WTC11 (cell line): ENCODE data around the gene PACSIN3. TPM values are rescaled to one million over a fixed set of nuclear protein-coding genes. Genes with fewer than 3 reads are reported as not detected.

Experiments used
- ATAC-seq: fragments of 200-7000 bp; cut with Tn5 transposase; 2 replicates; pipeline ENCODE4 v1.10.0; 2021; ENCODE audit warnings: mild to moderate bottlenecking, moderate library complexity
- CTCF ChIA-PET: fragments of 300-600 bp; sonication (Branson Sonifier 250); formaldehyde crosslinking; loops from one replicate; lab custom pipeline; 2021; ENCODE audit warnings: antibody characterized with exemption; lab: Charles Lee
- POLR2A ChIA-PET: fragments of 350-600 bp; sonication (Branson Sonifier 250); formaldehyde crosslinking; loops from one replicate; lab custom pipeline; 2021; ENCODE audit warnings: antibody characterized with exemption; lab: Charles Lee
- DNase-seq: peaks from one replicate; pipeline ENCODE4 v3.0.0; 2021; ENCODE audit warnings: low spot score
- H3K27ac Mint-ChIP-seq: 2 replicates; pipeline ENCODE4 v1.8.0; 2021; ENCODE audit warnings: mixed read lengths
- H3K27me3 Mint-ChIP-seq: 2 replicates; pipeline ENCODE4 v1.8.0; 2021; ENCODE audit warnings: low read depth, mild to moderate bottlenecking, moderate library complexity, mixed read lengths
- H3K36me3 Mint-ChIP-seq: 2 replicates; pipeline ENCODE4 v1.8.0; 2021; ENCODE audit warnings: mixed read lengths
- H3K4me1 Mint-ChIP-seq: 2 replicates; pipeline ENCODE4 v1.8.0; 2022; ENCODE audit warnings: mixed read lengths
- H3K4me3 Mint-ChIP-seq: 2 replicates; pipeline ENCODE4 v1.8.0; 2021; ENCODE audit warnings: mild to moderate bottlenecking, moderate library complexity, mixed read lengths
- H3K9me3 Mint-ChIP-seq: 2 replicates; pipeline ENCODE4 v1.8.0; 2021; ENCODE audit warnings: mixed read lengths
- IRF2 ChIP-seq: sonication (generic); formaldehyde crosslinking; IDR thresholded peaks from 2 replicates; pipeline ENCODE4 v1.8.0; 2022; ENCODE audit warnings: low read depth, missing genetic modification reagents, borderline replicate concordance
- MYBL2 ChIP-seq: sonication (generic); formaldehyde crosslinking; IDR thresholded peaks from 2 replicates; pipeline ENCODE4 v1.8.1; 2023; ENCODE audit warnings: mild to moderate bottlenecking, moderate library complexity, missing genetic modification reagents
- PRDM15 ChIP-seq: sonication (generic); formaldehyde crosslinking; IDR thresholded peaks from 2 replicates; pipeline ENCODE4 v1.8.0; 2022; ENCODE audit warnings: missing genetic modification reagents
- SMAD4 ChIP-seq: sonication (generic); formaldehyde crosslinking; IDR thresholded peaks from 2 replicates; pipeline ENCODE4 v1.8.0; 2022; ENCODE audit warnings: mild to moderate bottlenecking, missing genetic modification reagents
- SP1 ChIP-seq: sonication (generic); formaldehyde crosslinking; conservative IDR thresholded peaks from 2 replicates; pipeline ENCODE4 v1.8.1; 2022; ENCODE audit warnings: missing genetic modification reagents
- TEAD4 ChIP-seq: sonication (generic); formaldehyde crosslinking; IDR thresholded peaks from 2 replicates; pipeline ENCODE4 v1.8.0; 2022; ENCODE audit warnings: mild to moderate bottlenecking, missing genetic modification reagents
- USF1 ChIP-seq: sonication (generic); formaldehyde crosslinking; IDR thresholded peaks from 2 replicates; pipeline ENCODE4 v1.8.0; 2022; ENCODE audit warnings: mild to moderate bottlenecking, missing genetic modification reagents
- USF2 ChIP-seq: sonication (generic); formaldehyde crosslinking; IDR thresholded peaks from 2 replicates; pipeline ENCODE4 v1.8.1; 2023; ENCODE audit warnings: mild to moderate bottlenecking, missing genetic modification reagents, moderate library complexity
- ZBTB21 ChIP-seq: sonication (generic); formaldehyde crosslinking; IDR thresholded peaks from 2 replicates; pipeline ENCODE4 v1.8.1; 2023; ENCODE audit warnings: mild to moderate bottlenecking, missing genetic modification reagents, borderline replicate concordance
- total RNA-seq: library from RNA; stranded (reverse); gene quantifications from 3 replicates; pipeline ENCODE4 v1.2.3, GENCODE V29; 2021
- TF ChIP-seq, protein P1 (sequence below): sonication (generic); formaldehyde crosslinking; IDR thresholded peaks from 2 replicates; pipeline ENCODE4 v1.8.1; 2022; ENCODE audit warnings: low read depth, missing genetic modification reagents, borderline replicate concordance
- TF ChIP-seq, protein P2 (sequence below): fragments of 250-450 bp; sonication (Bioruptor Pico); conservative IDR thresholded peaks from 2 replicates; pipeline ENCODE4 v1.9.0; 2021; ENCODE audit warnings: mild to moderate bottlenecking

PACSIN3 gene
- total RNA-seq, 1 experiment from 2014 or later = 76.8 TPM

GRCh38 chr11:47162426-47162825, 23.8 kb downstream of the PACSIN3 start (continued):
- no peak for TF ChIP-seq IRF2 (CRISPR knock-in tag)
- TF ChIP-seq TEAD4 (CRISPR knock-in tag) = no peak
- TF ChIP-seq SMAD4 (CRISPR knock-in tag) = no peak
- TF ChIP-seq, protein P1, sequence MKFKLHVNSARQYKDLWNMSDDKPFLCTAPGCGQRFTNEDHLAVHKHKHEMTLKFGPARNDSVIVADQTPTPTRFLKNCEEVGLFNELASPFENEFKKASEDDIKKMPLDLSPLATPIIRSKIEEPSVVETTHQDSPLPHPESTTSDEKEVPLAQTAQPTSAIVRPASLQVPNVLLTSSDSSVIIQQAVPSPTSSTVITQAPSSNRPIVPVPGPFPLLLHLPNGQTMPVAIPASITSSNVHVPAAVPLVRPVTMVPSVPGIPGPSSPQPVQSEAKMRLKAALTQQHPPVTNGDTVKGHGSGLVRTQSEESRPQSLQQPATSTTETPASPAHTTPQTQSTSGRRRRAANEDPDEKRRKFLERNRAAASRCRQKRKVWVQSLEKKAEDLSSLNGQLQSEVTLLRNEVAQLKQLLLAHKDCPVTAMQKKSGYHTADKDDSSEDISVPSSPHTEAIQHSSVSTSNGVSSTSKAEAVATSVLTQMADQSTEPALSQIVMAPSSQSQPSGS (CRISPR knock-in tag) = no peak
- no peak for TF ChIP-seq USF2 (CRISPR knock-in tag)

- CTCF ChIA-PET = interaction anchor here (0.7 to 3.9 kb wide), 11 partner anchors 9 to 284 kb away, joined by 3 to 36 read pairs (median 4); partner anchors contain the start of genes ACP2, DDB2 and NR1H3
- POLR2A ChIA-PET = interaction anchor here (0.6 to 1.2 kb wide), 2 partner anchors 9 to 413 kb away, joined by 3 to 4 read pairs; no protein-coding TSS in a partner anchor
- no peaks in the 10 kb centered on the region for H3K27me3 Mint-ChIP-seq
- H3K4me3 Mint-ChIP-seq = no peak overlapping the region
- TF ChIP-seq, protein P2, sequence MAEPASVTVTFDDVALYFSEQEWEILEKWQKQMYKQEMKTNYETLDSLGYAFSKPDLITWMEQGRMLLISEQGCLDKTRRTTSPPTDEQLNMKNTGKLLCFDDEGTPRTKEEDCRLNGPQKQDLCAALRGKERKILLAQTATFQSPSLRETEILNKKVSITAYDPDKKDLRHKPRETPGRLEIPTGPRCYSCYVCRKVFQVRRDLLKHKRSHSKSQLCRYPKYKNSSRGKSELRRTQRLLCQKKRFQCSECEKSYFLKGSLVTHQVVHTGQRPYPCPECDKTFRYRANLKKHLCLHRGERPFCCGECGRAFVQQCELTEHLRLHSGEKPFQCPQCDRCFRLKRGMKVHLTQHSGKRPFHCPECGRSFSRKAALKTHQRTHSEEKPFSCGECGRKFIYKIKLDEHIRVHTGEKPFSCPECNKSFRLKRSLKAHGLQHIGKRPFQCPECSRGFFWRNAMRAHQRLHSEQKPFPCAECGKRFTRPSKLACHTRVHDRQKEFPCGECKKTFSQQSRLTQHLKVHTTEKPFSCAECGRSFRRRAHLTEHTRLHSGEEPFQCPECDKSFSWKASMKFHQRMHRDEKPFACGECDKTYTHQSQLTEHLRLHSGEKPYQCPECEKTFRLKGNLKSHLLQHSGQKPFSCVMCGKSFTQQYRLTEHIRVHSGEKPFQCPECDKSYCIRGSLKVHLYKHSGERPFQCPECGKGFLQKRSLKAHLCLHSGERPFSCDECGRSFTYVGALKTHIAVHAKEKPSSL = no peak
- TF ChIP-seq ZBTB21 (no peak), PRDM15 (CRISPR knock-in tag) (no peak), SP1 (CRISPR knock-in tag) (no peak), MYBL2 (CRISPR knock-in tag) (no peak), USF1 (CRISPR knock-in tag) (no peak), IRF2 (CRISPR knock-in tag) (no peak)
- TF ChIP-seq, protein P1 (CRISPR knock-in tag) = no peak
- TF ChIP-seq, all 79 proteins: peak for 0
- DNase-seq = no peak
- Mint-ChIP-seq H3K9me3 (no peaks in the 10 kb centered on the region), H3K36me3 (peaks cover 29% of the 10 kb centered on the region), H3K27ac (no peak overlapping the region), H3K4me1 (0 out of 2 replicates have a peak, but pooled peaks cover 3% of the 10 kb centered on the region)
- no peak for ATAC-seq
These were observed 24.3 kb downstream of the PACSIN3 start for GRCh38 chr11:47161890-47162289.
